Thyroid gland (tissue), 4 donors: ENCODE measurements around the gene ADCY1.

ENCODE experiments used
- POLR2A ChIP-seq, 2 donors: fragments of 450-650 bp; IDR thresholded peaks; one replicate each; pipeline ENCODE4 v1.6.1; 2017; ENCODE audit warnings: antibody characterized with exemption in 2 of 2, mild to moderate bottlenecking in 2 of 2, moderate library complexity in 1 of 2
- TF ChIP-seq, protein P1 (sequence below), 6 experiments: fragments of 200-600 bp in 3 of 6; fragments of 450-650 bp in 3 of 6; sonication (generic) in 3 of 6; IDR thresholded peaks; one replicate each; pipeline ENCODE4 v1.5.1; 2016 to 2019; ENCODE audit warnings: antibody characterized with exemption in 6 of 6, mild to moderate bottlenecking in 2 of 6, inconsistent platforms in 1 of 6, moderate library complexity in 1 of 6

DNA sequence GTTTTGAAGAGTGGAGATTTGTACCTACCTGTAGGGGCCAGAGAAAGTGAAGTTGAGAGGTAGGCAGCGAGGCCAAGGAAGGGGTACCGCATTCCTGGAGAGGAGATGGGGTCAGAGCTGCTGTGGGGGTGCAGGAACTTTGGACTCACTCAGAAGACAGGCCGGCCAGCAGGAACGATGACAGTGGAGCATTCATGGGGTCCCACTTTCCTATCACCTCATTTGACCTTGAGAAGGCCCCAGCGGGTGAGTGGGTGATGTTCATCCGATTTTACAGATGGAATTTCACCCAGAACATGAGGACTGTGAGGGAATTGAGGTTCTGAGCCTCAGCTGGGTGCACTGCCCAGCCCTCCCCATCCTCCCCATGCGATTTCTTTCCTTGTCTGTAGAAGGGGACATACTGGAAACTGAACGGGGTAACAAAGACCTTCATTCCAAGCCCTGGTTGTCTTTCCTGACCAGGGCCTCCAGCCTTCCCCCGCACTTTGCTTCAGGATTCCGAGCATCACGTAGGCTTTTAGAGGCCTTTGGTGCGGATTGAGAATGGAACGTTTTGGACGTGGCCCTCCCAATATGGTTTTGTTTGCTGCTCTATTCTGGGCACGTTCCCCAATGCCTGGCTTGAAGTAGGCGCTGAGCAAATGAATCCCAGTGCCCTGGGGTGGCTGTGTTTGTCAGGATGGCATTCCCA, 87.3 kb downstream of the ADCY1 start:
- TF ChIP-seq, protein P1, sequence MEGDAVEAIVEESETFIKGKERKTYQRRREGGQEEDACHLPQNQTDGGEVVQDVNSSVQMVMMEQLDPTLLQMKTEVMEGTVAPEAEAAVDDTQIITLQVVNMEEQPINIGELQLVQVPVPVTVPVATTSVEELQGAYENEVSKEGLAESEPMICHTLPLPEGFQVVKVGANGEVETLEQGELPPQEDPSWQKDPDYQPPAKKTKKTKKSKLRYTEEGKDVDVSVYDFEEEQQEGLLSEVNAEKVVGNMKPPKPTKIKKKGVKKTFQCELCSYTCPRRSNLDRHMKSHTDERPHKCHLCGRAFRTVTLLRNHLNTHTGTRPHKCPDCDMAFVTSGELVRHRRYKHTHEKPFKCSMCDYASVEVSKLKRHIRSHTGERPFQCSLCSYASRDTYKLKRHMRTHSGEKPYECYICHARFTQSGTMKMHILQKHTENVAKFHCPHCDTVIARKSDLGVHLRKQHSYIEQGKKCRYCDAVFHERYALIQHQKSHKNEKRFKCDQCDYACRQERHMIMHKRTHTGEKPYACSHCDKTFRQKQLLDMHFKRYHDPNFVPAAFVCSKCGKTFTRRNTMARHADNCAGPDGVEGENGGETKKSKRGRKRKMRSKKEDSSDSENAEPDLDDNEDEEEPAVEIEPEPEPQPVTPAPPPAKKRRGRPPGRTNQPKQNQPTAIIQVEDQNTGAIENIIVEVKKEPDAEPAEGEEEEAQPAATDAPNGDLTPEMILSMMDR (IDR thresholded peaks at IDR 0.05): no peak
- no peak for TF ChIP-seq POLR2A (IDR thresholded peaks at IDR 0.05)
